ENCODE measurements around the gene SERP1.

DNA sequence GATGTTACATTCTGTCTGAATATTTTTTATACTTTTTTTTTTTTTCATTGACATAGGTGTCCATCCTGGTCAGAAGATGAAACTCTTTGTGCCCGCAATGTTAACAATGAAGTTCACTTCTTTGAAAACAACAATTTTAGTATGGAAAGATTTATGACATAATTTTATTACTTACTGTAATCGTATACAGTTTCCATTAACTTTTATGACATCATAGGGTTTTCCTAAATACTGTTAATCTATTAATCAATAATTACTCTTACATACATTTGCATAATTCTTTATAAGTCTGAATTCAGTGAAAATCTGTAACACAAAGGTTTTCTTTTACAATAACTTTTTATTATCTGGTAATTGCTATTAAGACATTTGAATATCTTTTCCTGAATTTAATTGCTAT is 17.9 kb upstream of the SERP1 start:
- TF ChIP-seq, protein P1, sequence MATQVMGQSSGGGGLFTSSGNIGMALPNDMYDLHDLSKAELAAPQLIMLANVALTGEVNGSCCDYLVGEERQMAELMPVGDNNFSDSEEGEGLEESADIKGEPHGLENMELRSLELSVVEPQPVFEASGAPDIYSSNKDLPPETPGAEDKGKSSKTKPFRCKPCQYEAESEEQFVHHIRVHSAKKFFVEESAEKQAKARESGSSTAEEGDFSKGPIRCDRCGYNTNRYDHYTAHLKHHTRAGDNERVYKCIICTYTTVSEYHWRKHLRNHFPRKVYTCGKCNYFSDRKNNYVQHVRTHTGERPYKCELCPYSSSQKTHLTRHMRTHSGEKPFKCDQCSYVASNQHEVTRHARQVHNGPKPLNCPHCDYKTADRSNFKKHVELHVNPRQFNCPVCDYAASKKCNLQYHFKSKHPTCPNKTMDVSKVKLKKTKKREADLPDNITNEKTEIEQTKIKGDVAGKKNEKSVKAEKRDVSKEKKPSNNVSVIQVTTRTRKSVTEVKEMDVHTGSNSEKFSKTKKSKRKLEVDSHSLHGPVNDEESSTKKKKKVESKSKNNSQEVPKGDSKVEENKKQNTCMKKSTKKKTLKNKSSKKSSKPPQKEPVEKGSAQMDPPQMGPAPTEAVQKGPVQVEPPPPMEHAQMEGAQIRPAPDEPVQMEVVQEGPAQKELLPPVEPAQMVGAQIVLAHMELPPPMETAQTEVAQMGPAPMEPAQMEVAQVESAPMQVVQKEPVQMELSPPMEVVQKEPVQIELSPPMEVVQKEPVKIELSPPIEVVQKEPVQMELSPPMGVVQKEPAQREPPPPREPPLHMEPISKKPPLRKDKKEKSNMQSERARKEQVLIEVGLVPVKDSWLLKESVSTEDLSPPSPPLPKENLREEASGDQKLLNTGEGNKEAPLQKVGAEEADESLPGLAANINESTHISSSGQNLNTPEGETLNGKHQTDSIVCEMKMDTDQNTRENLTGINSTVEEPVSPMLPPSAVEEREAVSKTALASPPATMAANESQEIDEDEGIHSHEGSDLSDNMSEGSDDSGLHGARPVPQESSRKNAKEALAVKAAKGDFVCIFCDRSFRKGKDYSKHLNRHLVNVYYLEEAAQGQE (IDR thresholded peaks at IDR 0.05; ENCODE audit: low read depth, low read length), result no peak
- TF ChIP-seq ELF1 (IDR thresholded peaks at IDR 0.05) (no peak), JUND (IDR thresholded peaks at IDR 0.05) (no peak), MEF2A (IDR thresholded peaks at IDR 0.05; ENCODE audit: borderline replicate concordance, low read depth) (no peak), EZH2phosphoT487 (IDR thresholded peaks at IDR 0.05; ENCODE audit: borderline replicate concordance, low read depth) (no peak), POLR2AphosphoS5 (IDR thresholded peaks at IDR 0.05; ENCODE audit: low read depth, low read length) (no peak), SIN3A (IDR thresholded peaks at IDR 0.05; ENCODE audit: borderline replicate concordance, low read depth, low read length) (no peak), RAD21 (IDR thresholded peaks at IDR 0.05; ENCODE audit: low read length) (no peak), SMC3 (IDR thresholded peaks at IDR 0.05; ENCODE audit: low read depth, low read length) (no peak), EP300 (IDR thresholded peaks at IDR 0.05; ENCODE audit: borderline replicate concordance in 1 of 2, low read depth in 1 of 2, low read length in 1 of 2) (no peak)
- TF ChIP-seq, protein P2, sequence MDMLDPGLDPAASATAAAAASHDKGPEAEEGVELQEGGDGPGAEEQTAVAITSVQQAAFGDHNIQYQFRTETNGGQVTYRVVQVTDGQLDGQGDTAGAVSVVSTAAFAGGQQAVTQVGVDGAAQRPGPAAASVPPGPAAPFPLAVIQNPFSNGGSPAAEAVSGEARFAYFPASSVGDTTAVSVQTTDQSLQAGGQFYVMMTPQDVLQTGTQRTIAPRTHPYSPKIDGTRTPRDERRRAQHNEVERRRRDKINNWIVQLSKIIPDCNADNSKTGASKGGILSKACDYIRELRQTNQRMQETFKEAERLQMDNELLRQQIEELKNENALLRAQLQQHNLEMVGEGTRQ (IDR thresholded peaks at IDR 0.05; ENCODE audit: borderline replicate concordance, low read depth, low read length), result no peak
- TF ChIP-seq, protein P3, sequence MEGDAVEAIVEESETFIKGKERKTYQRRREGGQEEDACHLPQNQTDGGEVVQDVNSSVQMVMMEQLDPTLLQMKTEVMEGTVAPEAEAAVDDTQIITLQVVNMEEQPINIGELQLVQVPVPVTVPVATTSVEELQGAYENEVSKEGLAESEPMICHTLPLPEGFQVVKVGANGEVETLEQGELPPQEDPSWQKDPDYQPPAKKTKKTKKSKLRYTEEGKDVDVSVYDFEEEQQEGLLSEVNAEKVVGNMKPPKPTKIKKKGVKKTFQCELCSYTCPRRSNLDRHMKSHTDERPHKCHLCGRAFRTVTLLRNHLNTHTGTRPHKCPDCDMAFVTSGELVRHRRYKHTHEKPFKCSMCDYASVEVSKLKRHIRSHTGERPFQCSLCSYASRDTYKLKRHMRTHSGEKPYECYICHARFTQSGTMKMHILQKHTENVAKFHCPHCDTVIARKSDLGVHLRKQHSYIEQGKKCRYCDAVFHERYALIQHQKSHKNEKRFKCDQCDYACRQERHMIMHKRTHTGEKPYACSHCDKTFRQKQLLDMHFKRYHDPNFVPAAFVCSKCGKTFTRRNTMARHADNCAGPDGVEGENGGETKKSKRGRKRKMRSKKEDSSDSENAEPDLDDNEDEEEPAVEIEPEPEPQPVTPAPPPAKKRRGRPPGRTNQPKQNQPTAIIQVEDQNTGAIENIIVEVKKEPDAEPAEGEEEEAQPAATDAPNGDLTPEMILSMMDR (IDR thresholded peaks at IDR 0.05), result no peak
- TF ChIP-seq, protein P4, sequence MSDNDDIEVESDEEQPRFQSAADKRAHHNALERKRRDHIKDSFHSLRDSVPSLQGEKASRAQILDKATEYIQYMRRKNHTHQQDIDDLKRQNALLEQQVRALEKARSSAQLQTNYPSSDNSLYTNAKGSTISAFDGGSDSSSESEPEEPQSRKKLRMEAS (IDR thresholded peaks at IDR 0.05; ENCODE audit: low read depth), result no peak
